ENCODE data around the gene FAM216B.

FAM216B gene

GRCh38 chr13:42796747-42797356 lies 15.5 kb downstream of the FAM216B start:
- H3K79me2 ChIP-seq (ENCODE audit: insufficient read depth, low read length): no peaks in the 10 kb centered on the region
- H3K9ac ChIP-seq (ENCODE audit: low read length): no peak overlapping the region
- no peak overlapping the region for H3K4me3 ChIP-seq (ENCODE audit: low read depth, low read length, poor library complexity, severe bottlenecking)
- no peak for TF ChIP-seq CTCF (IDR thresholded peaks at IDR 0.05; ENCODE audit: low read length)
- no peak for TF ChIP-seq EZH2 (IDR thresholded peaks at IDR 0.05; ENCODE audit: borderline replicate concordance, low read length)
- no peak overlapping the region for H3K27ac ChIP-seq (ENCODE audit: low read depth, low read length, poor library complexity, severe bottlenecking)
- no peaks in the 10 kb centered on the region for H3K36me3 ChIP-seq (ENCODE audit: insufficient read depth, low read length)
- H3K4me2 ChIP-seq (ENCODE audit: low read length): no peak overlapping the region
- H2AFZ ChIP-seq (ENCODE audit: low read length): no peak overlapping the region
- no peaks in the 10 kb centered on the region for H4K20me1 ChIP-seq (ENCODE audit: insufficient read depth, low read length)
- no peaks in the 10 kb centered on the region for H3F3A ChIP-seq (ENCODE audit: insufficient read depth, low read length)
- H3K4me1 ChIP-seq (ENCODE audit: insufficient read depth, low read length, severe bottlenecking): no peaks in the 10 kb centered on the region
- H3K9me2 ChIP-seq (ENCODE audit: low read depth, low read length): no peaks in the 10 kb centered on the region
- H3K9me3 ChIP-seq (ENCODE audit: low read length): no peaks in the 10 kb centered on the region
- no peaks in the 10 kb centered on the region; the same call in 1 of the 2 replicates for H3K27me3 ChIP-seq (ENCODE audit: insufficient read depth, low read length)

- Histone ChIP-seq H3K4me1 (ENCODE audit: insufficient read depth, low read length, severe bottlenecking) (no peaks in the 10 kb centered on the region), H3K4me2 (ENCODE audit: low read length) (no peak overlapping the region), H4K20me1 (ENCODE audit: insufficient read depth, low read length) (no peaks in the 10 kb centered on the region)
Measured at GRCh38 chr13:42798118-42798517, 16.7 kb downstream of the FAM216B start.

GRCh38 chr13:42800109-42800643 lies 18.8 kb downstream of the FAM216B start:
- no peaks in the 10 kb centered on the region for H3K36me3 ChIP-seq (ENCODE audit: insufficient read depth, low read length)
- no peak overlapping the region for H3K4me3 ChIP-seq (ENCODE audit: low read depth, low read length, poor library complexity, severe bottlenecking)
- H2AFZ ChIP-seq (ENCODE audit: low read length): no peak overlapping the region
- H3K9me3 ChIP-seq (ENCODE audit: low read length): no peaks in the 10 kb centered on the region
- H3F3A ChIP-seq (ENCODE audit: insufficient read depth, low read length): no peaks in the 10 kb centered on the region
- no peaks in the 10 kb centered on the region for H4K20me1 ChIP-seq (ENCODE audit: insufficient read depth, low read length)
- no peak overlapping the region for H3K9ac ChIP-seq (ENCODE audit: low read length)
- no peaks in the 10 kb centered on the region; the same call in 1 of the 2 replicates for H3K27me3 ChIP-seq (ENCODE audit: insufficient read depth, low read length)
- no peak for TF ChIP-seq EZH2 (IDR thresholded peaks at IDR 0.05; ENCODE audit: borderline replicate concordance, low read length)
- no peak for TF ChIP-seq CTCF (IDR thresholded peaks at IDR 0.05; ENCODE audit: low read length)
- H3K4me2 ChIP-seq (ENCODE audit: low read length): no peak overlapping the region
- no peak overlapping the region for H3K27ac ChIP-seq (ENCODE audit: low read depth, low read length, poor library complexity, severe bottlenecking)
- no peaks in the 10 kb centered on the region for H3K79me2 ChIP-seq (ENCODE audit: insufficient read depth, low read length)
- H3K4me1 ChIP-seq (ENCODE audit: insufficient read depth, low read length, severe bottlenecking): no peaks in the 10 kb centered on the region
- H3K9me2 ChIP-seq (ENCODE audit: low read depth, low read length): no peaks in the 10 kb centered on the region

More at GRCh38 chr13:42798118-42798517, 16.7 kb downstream of the FAM216B start:
- H3K9ac ChIP-seq (ENCODE audit: low read length): no peak overlapping the region
- no peak overlapping the region for H2AFZ ChIP-seq (ENCODE audit: low read length)
- H3K79me2 ChIP-seq (ENCODE audit: insufficient read depth, low read length): no peaks in the 10 kb centered on the region
- H3K9me2 ChIP-seq (ENCODE audit: low read depth, low read length): no peaks in the 10 kb centered on the region
- H3K36me3 ChIP-seq (ENCODE audit: insufficient read depth, low read length): no peaks in the 10 kb centered on the region
- no peak overlapping the region for H3K4me3 ChIP-seq (ENCODE audit: low read depth, low read length, poor library complexity, severe bottlenecking)
- no peaks in the 10 kb centered on the region; the same call in 1 of the 2 replicates for H3K27me3 ChIP-seq (ENCODE audit: insufficient read depth, low read length)
- TF ChIP-seq EZH2 (IDR thresholded peaks at IDR 0.05; ENCODE audit: borderline replicate concordance, low read length) (no peak), CTCF (IDR thresholded peaks at IDR 0.05; ENCODE audit: low read length) (no peak)
- no peaks in the 10 kb centered on the region for H3F3A ChIP-seq (ENCODE audit: insufficient read depth, low read length)
- H3K9me3 ChIP-seq (ENCODE audit: low read length): no peaks in the 10 kb centered on the region
- H3K27ac ChIP-seq (ENCODE audit: low read depth, low read length, poor library complexity, severe bottlenecking): no peak overlapping the region

Data from OCI-LY1 (cell line).